GM15510 (cell line): ENCODE measurements around the gene STX18.

Experiments
- POLR2A ChIP-seq: IDR thresholded peaks from 3 replicates; pipeline ENCODE4 v1.6.1; 2011; ENCODE audit warnings: borderline replicate concordance; ENCODE audit not compliant: insufficient read length; ENCODE audit errors: extremely low read depth

The STX18 gene

DNA sequence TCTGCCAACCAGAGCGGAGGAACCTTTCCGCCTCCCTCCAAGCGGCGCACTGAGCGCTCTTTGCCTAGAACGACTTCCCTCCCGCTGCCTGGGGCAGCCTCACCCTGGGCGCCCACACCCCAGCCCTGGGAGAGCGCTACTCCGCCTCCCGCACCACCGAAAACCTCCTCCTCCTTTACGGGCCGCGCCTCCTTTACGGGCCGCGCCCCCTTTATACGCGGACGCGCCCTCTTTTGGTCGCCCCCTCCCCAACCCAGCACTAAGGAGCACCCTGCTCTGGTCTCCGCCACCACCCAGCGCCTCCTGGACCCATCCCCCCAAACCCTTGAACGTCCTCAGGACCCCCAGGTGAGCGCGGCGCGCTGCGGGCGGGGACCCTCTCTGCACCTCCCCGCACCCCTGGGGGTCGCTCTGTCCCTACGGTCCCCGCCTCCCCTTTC is 155.5 kb downstream of the STX18 start:
- no peak for TF ChIP-seq POLR2A

DNA sequence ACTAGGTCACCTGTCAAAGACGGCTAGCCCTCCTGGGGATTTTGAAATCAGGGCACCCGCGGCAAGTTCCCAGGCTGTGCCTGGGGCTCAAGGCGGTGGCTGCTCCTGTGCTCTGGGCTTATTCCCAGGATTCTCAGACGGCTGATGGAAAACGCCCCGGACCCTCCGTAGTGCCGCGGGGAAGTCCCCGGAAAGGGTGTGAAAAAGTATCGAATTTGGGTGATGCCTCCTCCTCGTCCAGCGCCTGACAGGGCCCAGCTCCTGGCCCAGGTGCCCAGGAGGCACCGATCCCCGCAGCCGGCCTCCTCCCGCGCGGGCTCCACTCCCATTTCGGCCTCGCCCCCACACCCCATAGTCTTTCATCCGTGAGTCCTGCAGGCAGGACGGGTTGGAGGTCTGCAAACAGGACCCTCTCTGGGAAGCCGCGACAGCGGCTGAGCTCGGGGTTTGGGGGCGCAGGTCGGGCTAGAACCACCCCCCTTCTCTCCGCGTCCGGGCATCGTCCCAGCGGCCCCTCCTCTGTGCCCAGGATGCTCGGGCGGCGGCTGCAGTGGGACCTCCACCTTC is 156.0 kb downstream of the STX18 start:
- TF ChIP-seq POLR2A, result no peak

DNA sequence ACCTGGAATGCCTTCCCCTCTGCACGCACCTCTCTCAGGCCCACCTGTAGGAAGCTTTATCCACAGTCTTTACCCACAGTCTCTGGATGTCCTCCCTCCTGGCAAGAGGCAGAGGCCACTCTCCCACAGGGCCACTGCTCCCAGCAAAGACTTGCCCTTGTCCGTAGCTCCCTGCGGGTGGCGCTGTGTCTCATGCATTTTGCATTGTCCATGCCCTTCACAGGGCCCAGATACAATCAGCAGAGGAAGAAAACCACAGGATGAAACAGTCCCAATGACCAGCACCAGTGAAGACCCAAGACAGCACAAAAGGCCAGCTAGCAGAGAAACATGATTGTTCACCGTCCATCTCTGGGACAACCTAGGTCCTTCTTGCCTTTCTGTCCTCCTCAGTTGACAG is 157.0 kb downstream of the STX18 start:
- TF ChIP-seq POLR2A, result no peak

DNA sequence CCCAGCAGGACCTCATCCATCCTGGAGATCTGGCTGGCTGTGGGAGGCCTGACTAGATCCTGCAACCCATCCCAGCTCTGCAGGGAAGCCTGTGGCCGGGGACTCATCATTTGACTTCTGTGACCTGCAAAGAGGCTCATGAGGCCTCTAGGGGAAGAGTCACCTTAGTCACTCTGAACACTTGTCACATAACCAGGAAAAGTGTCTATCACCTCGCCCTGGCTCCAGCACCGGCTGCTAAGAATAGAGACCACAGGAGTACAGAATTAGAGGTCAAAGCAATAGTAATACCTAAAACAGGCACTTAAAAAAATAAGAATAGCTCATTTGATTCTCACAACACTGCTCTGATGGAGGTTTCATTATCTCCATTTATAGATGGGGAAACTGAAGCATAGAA is 158.8 kb downstream of the STX18 start:
- TF ChIP-seq POLR2A, result no peak

DNA sequence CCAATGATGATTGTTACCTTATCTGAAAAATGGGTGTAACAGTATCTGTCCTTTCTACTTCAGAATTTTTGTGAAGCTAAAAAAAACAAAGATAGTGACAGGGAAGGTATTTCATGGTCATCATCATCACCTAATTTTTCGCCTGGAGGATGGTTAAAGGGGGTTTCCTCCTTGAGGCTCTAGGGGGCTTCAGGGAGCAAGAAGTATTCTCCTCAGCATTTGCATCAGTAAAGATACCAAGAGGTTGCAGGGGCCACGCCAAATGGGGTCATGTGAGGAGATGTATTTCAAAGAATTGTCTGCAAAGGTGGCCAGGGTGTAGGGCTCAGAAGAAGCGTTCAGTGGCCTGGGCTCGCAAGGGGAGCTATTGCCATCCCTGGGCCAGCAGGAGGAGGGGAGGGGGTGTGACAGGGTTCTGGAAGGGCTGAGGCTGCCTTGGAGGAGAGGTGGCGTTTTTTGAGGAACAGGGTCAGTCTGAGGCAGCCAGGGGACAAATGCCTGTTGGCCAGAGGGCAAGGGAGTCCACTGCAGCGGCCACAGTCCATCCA is 162.2 kb downstream of the STX18 start:
- TF ChIP-seq POLR2A, result no peak

DNA sequence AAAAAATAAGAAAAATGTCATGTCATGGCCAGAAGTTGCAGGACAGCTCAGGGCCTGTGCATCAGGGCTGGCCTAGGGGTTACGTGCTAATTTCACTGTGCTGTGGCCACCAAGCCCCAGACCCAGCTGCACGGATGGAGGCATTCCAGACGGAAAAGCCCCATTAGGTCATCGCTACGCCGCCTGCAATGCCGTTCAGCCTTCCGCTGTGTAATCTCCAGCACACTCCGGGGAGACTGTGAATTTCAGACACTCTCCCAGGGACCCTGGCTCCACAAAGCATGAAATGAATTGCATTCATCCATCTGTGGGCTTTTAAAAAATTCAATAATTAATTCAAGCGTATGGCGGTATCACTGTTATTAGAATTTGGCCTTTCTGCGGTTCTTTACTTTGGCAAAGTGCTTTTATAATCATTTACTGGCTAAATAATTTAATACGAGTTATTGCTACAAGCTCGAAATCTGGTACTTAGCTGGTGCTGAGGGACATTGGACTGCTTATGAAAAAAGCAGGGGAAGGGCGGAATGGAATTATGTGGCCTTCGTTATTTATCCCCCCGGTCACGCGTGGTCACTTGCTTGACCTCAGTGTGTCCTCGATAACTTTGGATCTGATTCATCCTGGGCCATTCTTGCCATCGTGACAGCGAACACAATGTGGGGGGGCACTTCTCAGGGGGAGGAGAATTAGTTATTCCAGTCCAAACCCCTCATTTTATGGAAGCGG is 164.0 kb downstream of the STX18 start:
- no peak for TF ChIP-seq POLR2A

DNA sequence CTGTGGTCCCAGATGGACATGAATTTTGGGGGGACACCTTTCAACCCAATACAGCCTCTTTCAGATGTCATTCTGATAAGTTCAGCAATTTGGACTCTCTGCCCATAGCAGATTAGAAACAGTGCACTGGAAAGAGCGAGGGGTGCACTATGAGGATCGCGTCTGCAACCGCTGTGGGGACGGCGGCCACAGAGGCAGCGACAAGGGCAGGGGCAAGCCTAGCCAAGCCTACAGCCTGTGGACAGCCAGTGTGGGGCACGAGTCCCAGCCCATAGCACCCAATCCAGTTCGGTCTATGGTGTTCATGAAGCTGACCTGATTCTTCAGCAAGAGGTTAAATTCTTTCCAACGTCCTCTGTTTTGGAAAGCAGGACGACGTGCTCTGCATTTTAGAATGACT is 164.7 kb downstream of the STX18 start:
- TF ChIP-seq POLR2A, result no peak

DNA sequence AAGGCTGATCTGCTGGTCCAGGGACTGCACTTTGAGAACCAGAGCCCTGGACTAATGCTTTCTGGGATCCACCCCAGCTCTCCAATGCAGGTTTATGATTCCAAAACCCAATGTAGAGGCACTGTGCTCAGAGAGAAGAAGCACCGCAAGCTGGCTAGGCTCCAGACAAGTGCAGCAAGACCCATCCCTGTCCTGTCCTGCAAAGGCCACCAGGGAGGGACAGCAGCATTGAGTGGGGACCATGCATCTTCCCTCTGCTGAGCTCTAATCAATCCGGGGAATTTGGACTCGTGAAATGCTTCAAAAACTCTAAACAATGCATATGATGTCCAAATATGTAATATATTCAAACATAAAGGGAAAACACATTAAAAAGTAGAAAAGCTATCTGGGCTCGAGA is 165.8 kb downstream of the STX18 start:
- TF ChIP-seq POLR2A, result no peak

DNA sequence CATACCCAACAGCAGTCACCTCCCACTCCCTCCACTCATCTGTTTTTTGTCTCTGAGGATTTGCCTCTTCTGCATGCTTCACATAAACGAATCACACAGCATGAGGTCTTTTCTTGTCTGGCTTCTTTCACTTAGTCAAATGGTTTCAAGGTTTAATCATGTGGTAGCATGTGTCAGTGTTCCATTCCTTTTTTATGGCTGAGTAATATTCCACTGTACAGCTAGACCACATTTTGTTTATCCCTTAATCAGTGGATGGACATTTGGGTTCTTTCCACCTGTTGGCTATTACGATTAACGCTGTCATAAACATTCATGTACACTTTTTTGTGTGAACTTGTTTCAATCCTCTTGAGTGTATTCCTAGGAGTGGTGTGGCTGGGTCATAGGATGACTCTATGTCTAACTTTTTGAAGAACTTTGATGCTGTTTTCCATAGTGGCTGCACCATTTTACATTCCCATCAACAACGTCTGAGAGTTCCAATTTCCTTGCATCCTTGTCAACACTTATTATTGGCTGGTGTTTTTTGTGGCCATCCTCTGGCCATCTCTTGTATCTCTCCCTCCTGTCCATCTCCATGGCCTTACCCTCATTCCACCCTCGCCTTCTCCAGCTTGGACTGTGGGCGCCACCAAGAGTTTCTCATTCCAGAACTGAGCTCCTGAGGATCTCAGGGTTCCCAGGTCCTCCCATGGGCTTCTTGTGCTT is 167.3 kb downstream of the STX18 start:
- no peak for TF ChIP-seq POLR2A
